GM19372 (cell line): ENCODE measurements around the gene NFS1.

Experiments
- ATAC-seq: cut with Tn5 transposase; IDR thresholded peaks from one replicate; pipeline ENCODE4 v1.9.1; 2021; ENCODE audit warnings: mild to moderate bottlenecking, low read depth, moderate library complexity; ENCODE audit not compliant: unreplicated experiment

NFS1 gene

GRCh38 chr20:35651958-35652357 is 47.2 kb downstream of the NFS1 start:
- ATAC-seq: no peak

GRCh38 chr20:35650632-35651031 is 48.5 kb downstream of the NFS1 start:
- ATAC-seq: no peak

- no peak for ATAC-seq
These were observed 50.3 kb downstream of the NFS1 start for GRCh38 chr20:35648836-35649235.

GRCh38 chr20:35644806-35645205 is 54.3 kb downstream of the NFS1 start:
- ATAC-seq: no peak

- ATAC-seq: no peak
These were observed 56.1 kb downstream of the NFS1 start for GRCh38 chr20:35643045-35643444.

GRCh38 chr20:35641743-35642142 is 57.4 kb downstream of the NFS1 start:
- ATAC-seq: no peak

- no peak for ATAC-seq
These were observed 58.4 kb downstream of the NFS1 start for GRCh38 chr20:35640724-35641123.

GRCh38 chr20:35638751-35639150 is 60.4 kb downstream of the NFS1 start:
- no peak for ATAC-seq

- ATAC-seq: no peak
These were observed 61.9 kb downstream of the NFS1 start for GRCh38 chr20:35637276-35637675.

- no peak for ATAC-seq
These were observed 63.1 kb downstream of the NFS1 start for GRCh38 chr20:35636095-35636494.

- ATAC-seq: no peak
These were observed 63.5 kb downstream of the NFS1 start for GRCh38 chr20:35635652-35636051.

GRCh38 chr20:35632539-35633115 is 66.5 kb downstream of the NFS1 start:
- ATAC-seq: no peak

- ATAC-seq: no peak
These were observed 68.5 kb downstream of the NFS1 start for GRCh38 chr20:35630636-35631035.

GRCh38 chr20:35629427-35630145 is 69.6 kb downstream of the NFS1 start:
- no peak for ATAC-seq

- ATAC-seq: no peak
These were observed 72.0 kb downstream of the NFS1 start for GRCh38 chr20:35627121-35627520.

- ATAC-seq: no peak
These were observed 72.7 kb downstream of the NFS1 start for GRCh38 chr20:35626386-35627001.

GRCh38 chr20:35625584-35626385 is 73.4 kb downstream of the NFS1 start:
- ATAC-seq: no peak

GRCh38 chr20:35621560-35621946 is 77.6 kb downstream of the NFS1 start:
- no peak for ATAC-seq

- ATAC-seq: no peak
These were observed 78.2 kb downstream of the NFS1 start for GRCh38 chr20:35620818-35621559.
